GM21515 (cell line): ENCODE data around the gene SSRP1.

Experiments used
- ATAC-seq: cut with Tn5 transposase; IDR thresholded peaks from one replicate; pipeline ENCODE4 v1.9.1; 2021; ENCODE audit not compliant: unreplicated experiment

Gene SSRP1

DNA sequence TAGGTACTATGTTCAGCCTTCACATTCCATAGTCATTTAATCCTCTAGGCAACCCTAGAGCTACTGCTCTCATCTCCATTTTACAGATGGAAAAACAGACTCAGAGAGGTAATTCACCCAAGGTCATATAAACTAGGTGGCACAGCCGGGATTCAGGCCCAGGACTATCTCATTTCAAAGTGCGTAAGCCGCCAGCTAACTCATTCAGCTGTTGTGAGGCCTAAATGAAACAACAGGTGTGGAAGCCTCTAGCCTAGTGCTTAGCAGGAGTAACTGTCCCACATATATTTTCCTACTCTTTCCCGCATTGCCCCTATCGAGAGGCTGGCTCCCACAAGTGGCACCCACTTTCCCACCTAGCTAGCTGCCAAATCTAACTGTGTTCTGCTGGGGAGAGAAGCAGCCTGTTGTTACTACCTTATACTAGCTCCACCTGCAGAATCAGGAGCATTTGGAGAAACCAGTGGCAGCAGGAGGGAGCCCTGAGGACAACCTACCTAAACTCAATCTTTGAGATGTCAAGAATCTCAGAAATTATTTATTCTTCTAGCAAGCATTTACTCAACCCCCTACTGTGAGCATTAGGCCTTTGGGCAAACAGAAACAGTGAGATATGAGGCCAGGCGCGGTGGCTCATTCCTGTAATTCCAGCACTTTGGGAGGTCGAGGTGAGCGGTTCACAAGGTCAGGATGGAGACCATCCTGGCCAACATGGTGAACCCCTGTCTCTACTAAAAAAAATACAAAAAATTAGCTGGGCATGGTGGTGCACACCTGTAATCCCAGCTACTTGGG, 24.4 kb upstream of the SSRP1 start:
- ATAC-seq: no peak

DNA sequence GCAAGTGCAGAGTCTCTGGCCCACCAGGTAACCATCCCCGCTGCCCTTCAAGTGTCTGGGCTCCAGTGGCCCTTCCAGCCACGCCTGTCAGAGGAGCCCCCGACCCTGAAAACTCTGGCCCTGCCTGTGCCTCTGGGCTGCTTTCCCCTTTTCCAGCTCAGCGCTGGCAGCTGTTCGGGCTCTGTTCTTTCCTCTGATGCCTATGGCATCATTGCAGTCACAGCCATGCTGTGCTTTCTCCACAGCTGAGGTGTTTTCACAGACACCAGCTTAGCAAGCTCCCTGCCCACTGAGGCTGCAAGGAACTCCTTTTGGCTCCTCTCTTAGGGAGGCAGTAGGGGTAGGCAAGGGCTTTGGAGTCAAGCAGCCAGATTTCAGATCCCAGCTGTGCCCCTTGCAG, 23.7 kb upstream of the SSRP1 start:
- no peak for ATAC-seq

DNA sequence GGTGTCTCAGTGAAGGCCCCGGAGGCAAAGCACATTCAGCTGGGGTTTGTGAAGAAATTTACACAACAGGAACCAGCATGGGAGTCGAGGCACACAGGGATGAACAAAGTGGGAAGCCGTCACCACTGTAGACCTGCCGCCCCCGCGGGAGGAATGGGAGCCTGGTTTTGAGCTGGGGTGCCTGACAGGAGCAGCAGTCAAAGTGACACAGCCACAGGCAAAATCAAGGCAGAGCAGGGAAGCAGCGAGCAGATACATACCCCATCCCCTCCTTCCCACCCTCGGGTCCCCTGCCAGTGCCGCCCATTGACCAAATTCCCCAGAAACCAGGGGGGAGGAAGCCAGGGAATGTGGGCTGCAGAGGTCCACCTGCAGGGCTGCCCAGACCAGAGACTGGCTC, 23.3 kb upstream of the SSRP1 start:
- ATAC-seq: no peak

DNA sequence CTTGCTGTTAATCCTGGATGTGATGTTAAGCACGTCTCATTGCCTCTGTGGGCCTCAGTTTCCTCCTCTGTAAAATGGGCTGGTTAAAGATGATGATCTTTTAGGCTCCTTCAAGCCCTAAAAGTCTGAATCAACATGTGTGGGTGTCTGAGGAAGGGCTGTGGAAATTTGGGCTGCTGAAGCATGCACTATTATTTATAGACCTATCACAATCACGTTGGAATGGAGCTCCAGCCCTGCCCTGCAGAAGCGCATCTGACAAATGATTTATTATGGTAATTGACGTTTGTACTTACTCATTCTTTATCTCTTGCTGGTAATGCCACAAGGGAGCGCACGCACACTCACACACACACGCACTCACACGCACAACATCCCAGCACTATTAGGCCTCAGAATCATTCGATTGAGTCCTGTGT, 22.9 kb upstream of the SSRP1 start:
- ATAC-seq: no peak

DNA sequence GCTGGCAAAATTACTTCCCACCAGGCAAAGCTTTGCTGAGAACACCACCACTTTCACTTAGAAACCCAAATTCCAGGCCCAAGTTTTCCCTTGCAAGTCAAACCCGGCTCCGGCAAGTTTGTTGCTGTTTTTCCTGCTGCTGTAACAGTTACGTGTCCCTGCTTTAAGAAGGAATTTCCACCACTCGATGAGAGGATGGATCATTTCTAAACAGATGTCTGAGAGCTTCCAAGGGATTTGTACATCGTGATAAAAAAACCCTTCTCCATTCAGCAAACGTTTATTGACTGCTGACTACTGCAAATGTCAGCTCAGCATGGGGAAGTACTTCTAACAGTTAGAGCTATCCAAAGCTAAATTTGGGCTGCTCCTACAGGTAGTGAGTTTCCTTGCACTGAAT, 22.2 kb upstream of the SSRP1 start:
- no peak for ATAC-seq

DNA sequence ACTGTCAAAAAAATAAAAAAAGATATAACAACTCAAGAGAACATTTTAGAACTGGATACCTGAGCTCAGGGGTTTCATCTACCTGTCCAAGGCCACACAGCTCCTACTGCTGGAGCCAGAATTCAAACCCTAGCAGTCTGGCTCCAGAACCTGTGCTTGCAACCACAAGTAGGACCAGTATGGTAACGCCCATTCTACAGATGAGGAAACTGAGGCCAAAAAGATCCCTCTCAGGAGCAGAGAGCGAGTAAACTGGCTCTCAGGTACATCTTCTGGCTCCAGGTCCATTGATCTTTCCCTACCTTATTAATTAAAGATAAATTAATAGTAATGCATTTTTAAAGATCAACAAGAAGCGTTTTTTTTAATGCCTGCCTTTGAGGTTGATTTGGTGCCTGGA, 21.6 kb upstream of the SSRP1 start:
- no peak for ATAC-seq

DNA sequence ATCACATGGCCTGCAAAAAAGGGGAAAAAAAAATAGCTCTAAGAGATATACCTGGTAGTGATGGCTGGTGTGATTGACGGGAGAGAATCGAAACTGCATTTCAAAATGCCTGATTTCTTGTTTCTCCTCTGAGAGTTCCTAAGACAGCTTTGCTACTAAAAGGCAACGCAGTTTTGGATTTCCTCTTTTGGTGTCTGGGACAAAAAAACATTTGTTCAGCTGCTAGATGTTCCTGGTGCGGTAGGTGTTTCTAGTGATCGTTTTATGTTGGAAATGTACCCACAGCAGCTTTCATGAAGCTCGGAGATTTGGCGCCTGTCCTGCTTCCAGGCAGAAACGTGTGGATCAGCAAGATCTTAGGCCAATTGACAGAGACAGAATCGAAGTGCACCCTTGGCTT, 20.6 kb upstream of the SSRP1 start:
- no peak for ATAC-seq

DNA sequence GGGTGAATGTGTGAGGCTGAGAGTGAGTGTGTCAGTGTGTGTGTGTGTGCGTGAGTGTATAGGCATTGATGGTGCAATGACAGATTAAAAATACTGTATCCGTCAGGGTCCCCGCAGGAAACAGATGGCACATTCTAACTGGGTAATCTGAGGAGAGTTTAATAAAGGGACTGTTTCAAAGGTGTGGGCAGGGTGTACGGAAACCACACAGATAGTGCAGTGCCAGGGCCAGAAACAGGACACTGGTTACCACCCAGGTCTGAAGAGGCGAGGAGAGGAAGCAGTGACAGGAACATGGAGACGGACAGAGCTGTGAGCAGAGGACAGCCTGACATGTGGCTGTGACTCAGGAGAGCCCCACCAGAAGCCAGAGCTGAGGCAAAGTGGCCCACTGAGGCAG, 19.0 kb upstream of the SSRP1 start:
- ATAC-seq: no peak

DNA sequence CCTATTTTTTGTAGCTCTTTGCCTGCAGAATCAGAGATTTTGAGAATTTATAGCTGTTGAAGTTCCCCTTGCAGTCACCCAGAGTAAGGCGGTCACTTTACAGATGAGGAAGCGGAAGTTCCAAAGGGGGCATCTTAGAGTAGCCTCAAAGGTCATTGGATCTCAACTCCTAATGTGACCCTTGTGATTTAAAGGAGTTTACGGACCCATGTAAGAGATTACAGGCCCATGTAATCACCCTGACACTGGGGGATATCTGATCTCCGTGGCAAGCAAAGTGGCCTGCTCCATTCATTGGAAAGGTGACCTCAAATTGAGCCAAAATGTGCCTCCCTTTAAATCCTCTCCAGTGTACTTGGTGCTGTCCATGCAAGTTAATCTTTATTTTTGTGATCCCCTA, 18.2 kb upstream of the SSRP1 start:
- ATAC-seq: no peak

DNA sequence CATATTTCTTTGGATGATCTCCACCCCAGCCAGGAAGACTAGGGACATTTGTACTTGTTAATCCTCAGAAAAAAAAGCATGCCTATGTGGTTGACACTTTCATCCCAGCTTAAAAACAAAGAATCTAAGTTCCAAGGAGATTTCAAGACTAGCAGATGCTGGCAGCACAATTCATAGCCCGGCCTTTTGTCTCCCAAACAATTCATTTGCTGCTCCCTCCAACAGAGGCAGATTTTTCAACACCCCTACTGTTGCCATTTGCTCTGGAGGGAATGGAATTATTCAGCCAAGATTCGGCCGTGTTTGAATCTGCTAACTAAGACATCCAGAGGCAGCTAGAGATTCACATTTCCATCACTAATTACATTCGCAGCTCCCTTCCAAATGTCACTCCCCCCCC, 17.8 kb upstream of the SSRP1 start:
- ATAC-seq: no peak

DNA sequence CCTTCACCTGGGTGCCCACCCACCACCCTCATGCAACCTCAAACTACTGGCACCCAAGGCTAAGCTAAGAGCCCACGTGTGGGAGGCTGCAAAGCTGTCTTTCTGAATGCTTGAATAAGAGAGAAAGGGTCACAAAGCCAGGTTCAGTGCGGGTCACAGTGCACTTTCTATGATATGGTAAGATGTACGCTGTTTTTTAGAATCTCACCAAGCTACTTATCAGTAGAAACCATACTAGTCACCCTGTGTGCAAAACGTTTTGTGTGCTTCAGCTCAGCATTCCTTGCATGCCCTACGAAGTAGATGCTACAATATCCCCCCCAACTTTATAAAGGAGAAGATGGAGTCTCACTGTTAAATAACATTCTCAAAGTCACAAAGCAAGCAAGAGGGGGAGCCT, 17.3 kb upstream of the SSRP1 start:
- no peak for ATAC-seq

DNA sequence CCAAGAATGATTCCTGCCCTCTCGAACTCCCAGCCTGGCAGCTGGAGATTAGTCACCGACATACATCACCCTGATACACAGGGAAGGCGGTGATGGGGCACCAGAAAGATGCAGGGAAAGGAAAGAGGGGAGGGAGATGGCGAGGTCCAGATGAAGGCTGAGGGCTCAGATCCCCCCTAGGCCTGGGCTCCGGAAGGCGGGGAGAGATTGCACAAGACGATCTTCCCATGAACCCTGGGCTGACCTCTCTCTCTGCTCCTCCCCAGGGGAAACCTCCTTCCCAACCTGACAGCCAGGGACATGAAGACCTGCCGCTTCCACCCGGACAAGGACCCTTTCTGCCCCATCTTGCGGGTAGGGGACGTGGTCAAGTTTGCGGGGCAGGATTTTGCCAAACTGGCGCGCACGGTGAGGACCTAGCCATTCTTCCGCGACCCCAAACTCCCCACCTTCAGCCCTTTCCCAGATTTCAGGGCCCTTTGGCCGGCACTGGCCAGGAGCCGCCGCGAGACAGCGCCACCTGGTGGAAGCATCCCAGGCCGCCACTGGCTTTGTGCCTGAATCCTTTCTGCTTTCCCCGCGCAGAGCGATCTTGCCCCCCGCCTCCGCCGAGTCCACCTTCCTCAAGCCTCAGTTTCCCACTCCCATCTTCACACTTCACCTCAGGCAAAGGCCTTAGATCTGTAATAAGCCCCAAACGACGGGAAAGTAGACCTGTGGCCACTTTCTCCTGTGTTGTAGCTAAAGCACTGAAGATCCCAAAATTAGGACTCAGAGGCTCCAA, 14.0 kb upstream of the SSRP1 start:
- ATAC-seq: no peak

DNA sequence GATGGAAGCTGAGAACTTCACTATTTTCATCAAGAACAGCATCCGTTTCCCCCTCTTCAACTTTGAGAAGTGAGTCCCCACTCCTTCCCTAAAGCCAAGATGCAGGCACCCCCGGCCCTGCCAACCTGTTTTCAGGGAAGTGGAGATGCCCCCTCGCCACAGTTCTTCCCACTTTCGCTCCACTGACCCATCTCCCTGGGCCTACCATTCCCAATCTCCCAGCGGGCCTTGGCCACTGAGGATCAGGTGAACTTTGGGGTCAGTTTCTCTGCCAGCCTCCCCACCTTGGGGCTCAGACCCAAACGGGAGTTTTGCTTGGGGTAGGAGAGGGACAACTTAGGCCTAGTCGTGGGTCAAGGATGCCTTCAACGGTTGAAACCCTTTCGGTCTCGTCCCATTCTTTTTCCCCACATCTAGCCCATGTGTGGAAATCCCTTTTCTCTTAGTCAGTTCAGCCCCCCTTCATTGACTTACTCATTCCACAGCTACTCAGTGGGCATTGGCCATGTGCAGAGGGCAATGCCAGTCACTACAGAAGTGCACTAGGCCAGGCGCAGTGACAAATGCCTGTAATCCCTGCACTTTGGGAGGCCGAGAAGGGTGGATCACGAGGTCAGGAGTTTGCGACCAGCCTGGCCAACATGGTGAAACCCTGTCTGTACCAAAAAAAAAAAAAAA, 13.1 kb upstream of the SSRP1 start:
- ATAC-seq: no peak

DNA sequence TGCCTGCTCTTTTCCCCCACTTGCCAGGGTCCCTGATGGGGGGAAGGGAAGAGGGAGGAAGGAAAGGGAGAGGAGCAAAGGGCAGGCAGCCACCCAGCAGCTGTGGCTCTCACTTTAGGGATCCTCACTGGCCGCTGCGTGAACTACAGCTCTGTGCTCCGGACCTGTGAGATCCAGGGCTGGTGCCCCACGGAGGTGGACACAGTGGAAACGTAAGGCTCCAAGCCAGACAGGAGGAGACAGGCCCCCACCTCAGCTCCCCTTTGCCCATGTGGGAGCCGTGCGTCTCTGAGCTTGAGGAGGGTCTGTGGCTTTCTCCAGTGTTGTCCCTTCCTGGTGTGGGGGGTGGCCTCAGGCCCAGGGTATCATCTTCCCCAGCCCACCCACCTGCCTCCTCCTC, 12.4 kb upstream of the SSRP1 start:
- no peak for ATAC-seq

DNA sequence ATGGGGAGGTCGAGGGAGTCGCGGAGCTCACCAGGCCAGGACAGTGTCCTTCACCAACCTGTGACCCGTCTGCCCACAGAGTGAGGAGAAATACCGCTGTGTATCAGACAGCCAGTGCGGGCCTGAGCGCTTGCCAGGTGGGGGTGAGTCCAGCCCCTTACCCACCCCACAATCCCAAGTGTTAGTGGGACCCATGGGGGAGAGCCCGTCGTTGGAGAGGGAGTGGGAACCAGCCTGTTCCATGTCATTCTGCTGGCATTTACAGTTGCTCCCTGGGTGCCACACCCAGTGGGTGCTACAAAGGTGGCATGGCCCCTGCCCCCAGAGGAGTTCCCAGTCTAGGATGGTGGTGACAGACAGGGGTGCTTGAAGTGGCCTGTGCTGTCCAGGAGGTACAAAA, 11.6 kb upstream of the SSRP1 start:
- no peak for ATAC-seq

DNA sequence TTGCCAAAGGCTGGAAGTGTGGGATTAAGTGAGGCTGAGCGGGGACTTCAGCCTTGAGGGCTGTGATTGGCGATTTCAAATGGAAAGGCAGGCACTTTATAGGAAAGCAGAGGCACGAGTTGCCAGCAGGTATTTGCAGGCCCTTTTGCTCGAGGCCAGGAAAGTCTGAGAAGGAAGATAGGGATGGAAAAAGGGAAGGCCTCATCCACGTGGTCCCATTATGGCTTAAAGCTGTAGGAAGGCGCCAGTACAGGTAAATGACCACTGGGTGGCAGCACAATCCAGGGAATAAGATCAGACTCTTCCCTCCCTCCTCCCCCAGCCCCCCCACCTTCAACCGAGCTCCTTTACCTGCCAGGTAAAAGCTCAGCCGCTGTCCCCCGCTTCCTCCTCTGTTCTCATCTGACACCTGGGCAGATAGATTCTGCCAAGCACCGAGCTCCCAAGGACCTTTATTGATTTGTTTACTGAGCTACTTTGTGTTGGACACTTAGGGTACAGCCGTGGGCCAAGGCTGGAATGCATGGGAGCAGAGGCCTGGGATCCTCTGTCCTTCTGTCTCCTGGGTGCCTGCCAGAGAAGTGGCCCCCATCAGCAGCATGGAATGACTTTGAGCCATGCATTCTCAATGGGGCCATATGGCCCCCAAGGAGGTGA, 10.0 kb upstream of the SSRP1 start:
- peak; percentile 56 for ATAC-seq

DNA sequence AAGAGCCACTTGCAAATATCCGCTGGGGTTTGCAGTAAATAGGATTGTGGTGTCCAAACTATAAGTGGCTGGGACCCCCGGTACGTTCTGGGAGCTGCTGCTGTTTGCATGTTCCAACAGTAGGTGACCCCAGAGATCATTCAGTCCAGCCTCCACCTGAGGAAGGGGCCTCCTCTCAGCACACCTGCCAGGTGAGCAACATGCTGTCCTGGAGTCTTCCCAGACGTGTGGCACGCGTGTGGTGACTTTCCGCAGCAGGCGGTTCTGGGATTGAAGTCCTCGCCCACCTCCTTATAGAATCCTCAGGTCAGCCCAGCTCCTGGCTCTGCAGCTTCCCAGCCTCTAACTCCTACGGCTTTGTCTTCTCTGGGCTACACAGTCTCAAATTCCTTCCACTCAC, 9.1 kb upstream of the SSRP1 start:
- ATAC-seq: no peak

DNA sequence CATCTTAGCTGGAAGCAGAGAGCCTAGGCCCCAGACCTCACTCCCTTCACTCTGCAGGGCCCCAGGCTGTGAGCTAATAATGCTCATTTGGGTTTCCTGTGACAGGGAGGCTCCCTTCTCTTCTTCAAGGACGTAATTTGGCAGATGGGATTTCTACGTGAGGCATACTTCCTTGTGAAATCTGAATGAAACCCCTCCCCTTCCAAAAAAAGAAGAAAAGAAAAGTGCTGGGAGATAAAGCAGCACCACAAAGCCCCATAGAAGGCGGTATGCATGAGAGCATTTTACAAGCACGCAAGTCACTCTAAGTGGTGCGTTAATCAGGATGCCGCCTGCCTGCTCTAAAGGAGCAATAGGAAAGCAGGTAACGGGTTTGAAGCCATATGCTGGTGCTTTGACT, 8.1 kb upstream of the SSRP1 start:
- ATAC-seq: no peak

DNA sequence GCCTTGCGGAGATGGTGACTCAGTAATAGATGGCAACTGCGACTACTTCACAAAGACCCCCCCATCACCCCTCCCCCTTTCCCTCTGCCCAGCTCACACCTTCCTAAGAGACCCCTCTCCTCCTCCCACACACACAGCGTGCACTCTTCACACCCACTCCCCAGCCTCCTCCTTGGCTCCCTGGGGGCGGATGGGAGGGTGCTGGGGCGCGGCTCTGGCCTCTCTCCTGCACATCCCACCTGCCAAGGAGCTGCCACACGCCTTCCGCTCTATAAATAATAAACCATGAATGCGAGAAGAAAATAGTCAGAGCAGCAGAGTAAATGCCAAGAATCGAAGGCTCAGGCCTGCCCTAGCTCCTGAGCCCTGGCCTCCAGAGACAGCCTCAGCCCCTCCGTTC, 7.0 kb upstream of the SSRP1 start:
- no peak for ATAC-seq

DNA sequence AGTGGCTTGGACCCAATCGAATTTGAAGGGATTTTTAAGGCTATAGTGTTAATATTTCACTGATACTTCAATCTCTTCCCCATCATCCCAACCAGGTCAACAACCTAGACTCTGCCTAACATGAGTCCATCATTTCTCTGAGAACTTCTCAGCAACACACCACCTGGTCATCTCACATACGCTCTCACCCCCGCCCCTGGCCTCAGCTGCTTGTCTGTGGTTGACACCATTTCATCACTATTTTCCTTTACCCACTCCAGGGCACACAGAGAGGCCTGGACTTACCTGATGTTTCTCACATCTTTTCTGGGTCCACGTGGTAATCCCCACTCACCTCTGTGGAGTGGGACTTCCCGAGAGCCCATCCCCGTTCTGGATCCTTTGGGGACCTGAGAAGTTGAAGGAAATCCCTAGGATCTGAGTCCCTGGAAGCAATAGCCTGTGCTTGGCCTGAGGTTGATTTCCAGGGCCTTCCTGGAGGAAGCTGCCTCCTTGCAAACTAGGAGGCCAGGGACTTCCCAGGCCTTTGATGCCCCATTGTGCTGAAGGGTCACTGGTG, 5.6 kb upstream of the SSRP1 start:
- ATAC-seq: no peak

DNA sequence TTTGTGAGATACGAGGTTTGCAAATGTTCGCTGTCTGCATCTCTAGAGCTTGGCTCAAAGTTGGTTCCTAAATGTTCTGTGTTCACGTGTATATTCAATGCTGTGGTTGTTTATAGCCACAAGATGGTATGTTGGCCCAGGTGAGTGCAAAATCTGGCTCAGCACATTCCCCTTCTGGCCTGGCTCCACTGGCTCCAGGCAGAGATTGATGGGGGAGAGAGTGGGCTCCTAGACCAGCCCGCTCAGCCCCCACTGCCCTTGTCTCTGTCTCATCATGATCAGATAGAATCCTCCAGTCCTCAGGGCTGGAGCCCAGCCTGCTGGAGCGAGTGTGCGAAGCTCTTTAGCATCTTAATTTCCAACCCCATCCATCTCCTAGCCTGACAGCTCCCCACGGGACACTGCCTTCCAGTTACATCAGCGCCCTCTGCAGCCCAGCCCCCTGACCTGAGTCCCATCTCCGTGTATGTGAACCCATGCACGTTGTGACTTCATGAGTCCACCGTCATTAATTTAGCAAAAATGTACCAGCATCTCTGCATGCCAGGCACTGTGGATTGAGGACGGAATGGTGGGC, 4.4 kb upstream of the SSRP1 start:
- ATAC-seq: no peak
